Astrocyte (in vitro differentiated cells and primary cell): Measurements from ENCODE around the gene C12orf56.

ENCODE experiments used
- EZH2 ChIP-seq: IDR thresholded peaks from 2 replicates; pipeline ENCODE4 v1.6.1; 2012; ENCODE audit warnings: mild to moderate bottlenecking, low read length, inconsistent platforms; ENCODE audit not compliant: insufficient read depth
- TF ChIP-seq, protein P1 (sequence below): IDR thresholded peaks from 2 replicates; pipeline ENCODE4 v1.5.1; 2011; ENCODE audit warnings: low read depth, mild to moderate bottlenecking, inconsistent platforms, low read length, moderate library complexity; ENCODE audit not compliant: insufficient read depth

DNA sequence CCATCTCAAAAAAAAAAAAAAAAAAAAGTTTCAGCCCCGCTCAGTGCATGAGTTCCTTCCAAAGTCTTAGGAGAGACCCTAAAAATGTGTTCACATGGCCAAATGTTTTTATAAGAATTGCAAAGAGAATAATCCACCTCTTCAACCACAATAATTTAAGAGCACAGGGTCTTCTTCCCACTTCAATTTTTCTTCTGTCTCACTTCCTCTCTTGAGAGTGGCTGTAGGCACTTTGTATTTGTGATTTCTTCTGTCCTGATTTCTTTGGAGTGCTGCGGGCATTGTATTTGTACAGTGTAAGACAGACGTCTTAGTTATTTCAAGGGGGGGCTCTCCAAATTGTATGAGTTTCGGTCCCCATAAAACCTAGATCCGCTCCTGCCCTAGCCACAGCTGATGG, 58.3 kb downstream of the C12orf56 start:
- TF ChIP-seq, protein P1, sequence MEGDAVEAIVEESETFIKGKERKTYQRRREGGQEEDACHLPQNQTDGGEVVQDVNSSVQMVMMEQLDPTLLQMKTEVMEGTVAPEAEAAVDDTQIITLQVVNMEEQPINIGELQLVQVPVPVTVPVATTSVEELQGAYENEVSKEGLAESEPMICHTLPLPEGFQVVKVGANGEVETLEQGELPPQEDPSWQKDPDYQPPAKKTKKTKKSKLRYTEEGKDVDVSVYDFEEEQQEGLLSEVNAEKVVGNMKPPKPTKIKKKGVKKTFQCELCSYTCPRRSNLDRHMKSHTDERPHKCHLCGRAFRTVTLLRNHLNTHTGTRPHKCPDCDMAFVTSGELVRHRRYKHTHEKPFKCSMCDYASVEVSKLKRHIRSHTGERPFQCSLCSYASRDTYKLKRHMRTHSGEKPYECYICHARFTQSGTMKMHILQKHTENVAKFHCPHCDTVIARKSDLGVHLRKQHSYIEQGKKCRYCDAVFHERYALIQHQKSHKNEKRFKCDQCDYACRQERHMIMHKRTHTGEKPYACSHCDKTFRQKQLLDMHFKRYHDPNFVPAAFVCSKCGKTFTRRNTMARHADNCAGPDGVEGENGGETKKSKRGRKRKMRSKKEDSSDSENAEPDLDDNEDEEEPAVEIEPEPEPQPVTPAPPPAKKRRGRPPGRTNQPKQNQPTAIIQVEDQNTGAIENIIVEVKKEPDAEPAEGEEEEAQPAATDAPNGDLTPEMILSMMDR = no peak
- no peak for TF ChIP-seq EZH2
